Fibroblast of lung (primary cell): ENCODE data around the gene ZNF273. TPM values are rescaled to one million over a fixed set of nuclear protein-coding genes. Genes with fewer than 3 reads are reported as not detected.

ENCODE experiments used
- DNase-seq, 2 donors: peaks; one replicate each; pipeline versions ENCODE4 v3.0.0 to v3.0.0-alpha.2; 2010; ENCODE audit warnings: low read depth in 2 of 2
- H2AFZ ChIP-seq: 2 replicates; pipeline ENCODE4 v1.5.1; 2012; ENCODE audit warnings: low read length, control low read depth, inconsistent platforms
- H3K27ac ChIP-seq: 2 replicates; pipeline ENCODE4 v1.5.1; 2011; ENCODE audit warnings: low read length, control low read depth; ENCODE audit not compliant: insufficient read depth
- H3K27me3 ChIP-seq: 2 replicates; pipeline ENCODE4 v1.5.1; 2011; ENCODE audit warnings: mild to moderate bottlenecking, low read length; ENCODE audit not compliant: control insufficient read depth, insufficient read depth
- H3K36me3 ChIP-seq: 2 replicates; pipeline ENCODE4 v1.5.1; 2011; ENCODE audit warnings: low read length; ENCODE audit not compliant: control insufficient read depth, insufficient read depth
- H3K4me1 ChIP-seq: 2 replicates; pipeline ENCODE4 v1.5.1; 2011; ENCODE audit warnings: low read length; ENCODE audit not compliant: control insufficient read depth, insufficient read depth; ENCODE audit errors: extremely low read depth
- H3K4me2 ChIP-seq: 2 replicates; pipeline ENCODE4 v1.5.1; 2011; ENCODE audit warnings: low read length, control low read depth; ENCODE audit not compliant: insufficient read depth; ENCODE audit errors: extremely low read depth
- H3K4me3 ChIP-seq, 4 experiments: fragments of 200-600 bp in 1 of 4; sonication (generic) in 1 of 4; replicated peaks in 1 of 4; 2 replicates each; pipeline ENCODE4 v1.5.1; 2011 to 2016; ENCODE audit warnings: low read length in 4 of 4, low read depth in 3 of 4, mild to moderate bottlenecking in 3 of 4, control low read depth in 2 of 4, inconsistent platforms in 1 of 4, mixed read lengths in 1 of 4; ENCODE audit not compliant: insufficient read depth in 1 of 4; ENCODE audit errors: control extremely low read depth in 1 of 4
- H3K79me2 ChIP-seq: 2 replicates; pipeline ENCODE4 v1.5.1; 2012; ENCODE audit warnings: mild to moderate bottlenecking, low read length, inconsistent platforms; ENCODE audit not compliant: control insufficient read depth, insufficient read depth
- H3K9ac ChIP-seq: 2 replicates; pipeline ENCODE4 v1.5.1; 2011; ENCODE audit warnings: mild to moderate bottlenecking, low read length, control low read depth; ENCODE audit not compliant: insufficient read depth
- H3K9me3 ChIP-seq: 2 replicates; pipeline ENCODE4 v1.5.1; 2012; ENCODE audit warnings: low read depth, low read length; ENCODE audit not compliant: control insufficient read depth, insufficient read depth
- H4K20me1 ChIP-seq: 2 replicates; pipeline ENCODE4 v1.5.1; 2011; ENCODE audit warnings: low read length; ENCODE audit not compliant: control insufficient read depth, insufficient read depth; ENCODE audit errors: extremely low read depth
- EZH2 ChIP-seq: IDR thresholded peaks from 2 replicates; pipeline ENCODE4 v1.5.1; 2012; ENCODE audit warnings: low read length, control low read depth, mild to moderate bottlenecking; ENCODE audit errors: missing control alignments
- polyA plus RNA-seq, 2 donors: library from polyadenylated mRNA; depleted of rRNA in 1 of 2; stranded (reverse) in 1 of 2; unstranded in 1 of 2; fragments of >200 nt; gene quantifications; 2 replicates each; pipeline ENCODE4 v1.2.1, GENCODE V29; 2011 to 2012; ENCODE audit warnings: missing spikeins in 1 of 2
- total RNA-seq: library from RNA; depleted of rRNA; stranded (reverse); fragments of >200 nt; gene quantifications from 2 replicates; pipeline ENCODE4 v1.2.1, GENCODE V29; 2014
- TF ChIP-seq, protein P1 (sequence below), 2 donors: IDR thresholded peaks in 1 of 2; conservative IDR thresholded peaks in 1 of 2; 1 replicate in 1 of 2; 2 replicates in 1 of 2; pipeline ENCODE4 v1.5.1; 2011 to 2012; ENCODE audit warnings: low read length in 2 of 2, control low read depth in 1 of 2, inconsistent platforms in 1 of 2, low read depth in 1 of 2, mild to moderate bottlenecking in 1 of 2

The ZNF273 gene
- total and polyA plus RNA-seq, 2 donors (not counting 1 experiment from before 2014, with no cell fraction given) = 2.1 to 3.1 TPM

DNA sequence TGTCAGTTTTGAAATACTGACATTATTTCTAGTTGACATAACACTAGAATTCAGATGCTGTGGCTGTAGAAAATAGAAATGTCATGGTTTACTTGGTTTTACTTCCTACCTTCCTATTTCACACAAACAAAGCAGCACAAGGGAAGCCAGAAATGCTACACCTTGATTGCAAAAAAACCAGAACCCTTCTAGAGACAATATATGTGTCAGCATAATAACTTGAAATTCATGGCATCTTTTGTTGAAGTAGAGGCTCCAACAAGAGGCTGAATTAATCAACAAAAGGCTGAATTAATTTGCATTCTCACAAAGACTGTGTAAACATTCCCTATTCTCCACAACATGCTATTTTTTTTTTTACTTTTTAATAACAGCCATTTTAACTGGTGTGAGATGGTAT, 62.5 kb downstream of the ZNF273 start:
- no peak overlapping the region for H3K27ac ChIP-seq
- H3K4me2 ChIP-seq = no peak overlapping the region
- H3K36me3 ChIP-seq = no peaks in the 10 kb centered on the region
- no peak overlapping the region for H2AFZ ChIP-seq
- H3K9me3 ChIP-seq = no peaks in the 10 kb centered on the region
- no peaks in the 10 kb centered on the region for H3K79me2 ChIP-seq
- H3K4me1 ChIP-seq = no peaks in the 10 kb centered on the region
- no peaks in the 10 kb centered on the region for H3K27me3 ChIP-seq
- TF ChIP-seq, protein P1, sequence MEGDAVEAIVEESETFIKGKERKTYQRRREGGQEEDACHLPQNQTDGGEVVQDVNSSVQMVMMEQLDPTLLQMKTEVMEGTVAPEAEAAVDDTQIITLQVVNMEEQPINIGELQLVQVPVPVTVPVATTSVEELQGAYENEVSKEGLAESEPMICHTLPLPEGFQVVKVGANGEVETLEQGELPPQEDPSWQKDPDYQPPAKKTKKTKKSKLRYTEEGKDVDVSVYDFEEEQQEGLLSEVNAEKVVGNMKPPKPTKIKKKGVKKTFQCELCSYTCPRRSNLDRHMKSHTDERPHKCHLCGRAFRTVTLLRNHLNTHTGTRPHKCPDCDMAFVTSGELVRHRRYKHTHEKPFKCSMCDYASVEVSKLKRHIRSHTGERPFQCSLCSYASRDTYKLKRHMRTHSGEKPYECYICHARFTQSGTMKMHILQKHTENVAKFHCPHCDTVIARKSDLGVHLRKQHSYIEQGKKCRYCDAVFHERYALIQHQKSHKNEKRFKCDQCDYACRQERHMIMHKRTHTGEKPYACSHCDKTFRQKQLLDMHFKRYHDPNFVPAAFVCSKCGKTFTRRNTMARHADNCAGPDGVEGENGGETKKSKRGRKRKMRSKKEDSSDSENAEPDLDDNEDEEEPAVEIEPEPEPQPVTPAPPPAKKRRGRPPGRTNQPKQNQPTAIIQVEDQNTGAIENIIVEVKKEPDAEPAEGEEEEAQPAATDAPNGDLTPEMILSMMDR (conservative IDR thresholded peaks at IDR 0.05 in 1 of 2, IDR thresholded peaks at IDR 0.05 in 1 of 2; ENCODE audit: low read depth in 1 of 2, low read length in 2 of 2) = no peak
- no peak for TF ChIP-seq EZH2
- no peak for DNase-seq
- H4K20me1 ChIP-seq = no peaks in the 10 kb centered on the region
- no peak overlapping the region for H3K4me3 ChIP-seq
- H3K9ac ChIP-seq = no peak overlapping the region

GRCh38 chr7:64978497-64979203, 75.6 kb downstream of the ZNF273 start:
- no peaks in the 10 kb centered on the region for H3K9me3 ChIP-seq
- no peak for DNase-seq
- TF ChIP-seq EZH2 = no peak
- TF ChIP-seq, protein P1 (conservative IDR thresholded peaks at IDR 0.05 in 1 of 2, IDR thresholded peaks at IDR 0.05 in 1 of 2; ENCODE audit: low read depth in 1 of 2, low read length in 2 of 2) = no peak
- H3K4me2 ChIP-seq = no peak overlapping the region
- H3K27ac ChIP-seq = no peak overlapping the region
- H4K20me1 ChIP-seq = no peaks in the 10 kb centered on the region
- no peaks in the 10 kb centered on the region for H3K27me3 ChIP-seq
- H3K4me1 ChIP-seq = no peaks in the 10 kb centered on the region
- no peak overlapping the region for H2AFZ ChIP-seq
- no peaks in the 10 kb centered on the region for H3K36me3 ChIP-seq
- no peak overlapping the region for H3K9ac ChIP-seq
- no peaks in the 10 kb centered on the region for H3K79me2 ChIP-seq
- no peak overlapping the region for H3K4me3 ChIP-seq

Other genes with a start within 250 kb of the ZNF273 start
- 1.0 and 1.7 TPM in 2 replicates for gene ZNF107, start 237.1 kb upstream of the ZNF273 start, total RNA-seq
- 1.6 and 2.5 TPM in 2 replicates for gene ZNF107, start 237.1 kb upstream of the ZNF273 start, polyA plus RNA-seq
- gene ZNF138, start 108.8 kb upstream of the ZNF273 start, total RNA-seq = 3.9 and 4.1 TPM in 2 replicates
- gene ZNF138, start 108.8 kb upstream of the ZNF273 start, polyA plus RNA-seq = 3.3 and 4.9 TPM in 2 replicates
- gene ZNF117, start 87.8 kb downstream of the ZNF273 start, total RNA-seq = 5.6 and 6.3 TPM in 2 replicates
- 1.8 and 2.8 TPM in 2 replicates for gene ZNF117, start 87.8 kb downstream of the ZNF273 start, polyA plus RNA-seq
- 6.2 and 8.8 TPM in 2 replicates for gene ERV3-1, start 103.4 kb downstream of the ZNF273 start, total RNA-seq
- gene ERV3-1, start 103.4 kb downstream of the ZNF273 start, polyA plus RNA-seq = 4.2 and 4.3 TPM in 2 replicates